Measurements from ENCODE around the gene MYOF.
"Not testable (repeated sequence)": the region's sequence is repeated elsewhere in the genome, so short reads cannot be mapped to it uniquely, and the experiment has no call there.

Gene MYOF

DNA sequence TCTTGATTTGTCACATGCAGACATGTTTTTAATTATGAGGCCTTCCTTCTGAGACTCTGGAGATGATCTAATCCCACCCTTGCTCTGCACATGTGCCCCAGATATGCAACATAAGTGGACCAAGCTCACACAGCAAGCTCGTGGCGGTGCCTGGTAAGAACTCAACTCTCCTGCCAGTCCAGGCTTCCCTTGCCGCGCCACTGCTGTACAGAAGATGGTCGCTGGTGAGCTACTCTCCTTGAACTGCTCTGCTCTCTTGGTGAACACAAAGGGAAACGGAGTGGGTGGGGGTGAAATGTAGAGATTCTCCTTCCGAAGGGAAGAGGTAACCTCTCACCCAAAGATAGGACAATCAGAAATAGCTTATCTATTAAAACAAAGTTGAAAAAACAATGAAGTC, 25.7 kb downstream of the MYOF start:
- DNase-seq: no peak

- DNase-seq: no peak
These were observed 27.4 kb downstream of the MYOF start for GRCh38 chr10:93454736-93455135.

- no peak for DNase-seq
These were observed 28.0 kb downstream of the MYOF start for GRCh38 chr10:93454146-93454545.

DNA sequence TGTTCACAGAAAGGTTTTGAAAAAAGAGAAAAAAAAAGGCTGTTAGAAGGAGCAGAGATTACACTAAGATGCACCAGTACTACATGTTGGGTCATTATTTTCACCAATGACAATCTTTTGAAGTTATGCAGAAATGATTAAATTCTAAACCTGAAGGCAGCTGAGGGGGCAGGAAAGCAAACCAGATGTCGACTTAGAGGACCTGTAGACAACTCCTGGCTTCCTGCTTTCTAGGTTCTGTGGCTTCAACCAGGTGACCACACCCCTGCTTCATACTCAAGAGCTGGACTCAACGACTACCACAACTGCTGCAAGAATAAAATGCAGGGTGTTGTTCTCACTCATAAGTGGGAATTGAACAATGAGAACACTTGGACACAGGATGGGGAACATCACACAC, 30.0 kb downstream of the MYOF start:
- no peak for DNase-seq

DNA sequence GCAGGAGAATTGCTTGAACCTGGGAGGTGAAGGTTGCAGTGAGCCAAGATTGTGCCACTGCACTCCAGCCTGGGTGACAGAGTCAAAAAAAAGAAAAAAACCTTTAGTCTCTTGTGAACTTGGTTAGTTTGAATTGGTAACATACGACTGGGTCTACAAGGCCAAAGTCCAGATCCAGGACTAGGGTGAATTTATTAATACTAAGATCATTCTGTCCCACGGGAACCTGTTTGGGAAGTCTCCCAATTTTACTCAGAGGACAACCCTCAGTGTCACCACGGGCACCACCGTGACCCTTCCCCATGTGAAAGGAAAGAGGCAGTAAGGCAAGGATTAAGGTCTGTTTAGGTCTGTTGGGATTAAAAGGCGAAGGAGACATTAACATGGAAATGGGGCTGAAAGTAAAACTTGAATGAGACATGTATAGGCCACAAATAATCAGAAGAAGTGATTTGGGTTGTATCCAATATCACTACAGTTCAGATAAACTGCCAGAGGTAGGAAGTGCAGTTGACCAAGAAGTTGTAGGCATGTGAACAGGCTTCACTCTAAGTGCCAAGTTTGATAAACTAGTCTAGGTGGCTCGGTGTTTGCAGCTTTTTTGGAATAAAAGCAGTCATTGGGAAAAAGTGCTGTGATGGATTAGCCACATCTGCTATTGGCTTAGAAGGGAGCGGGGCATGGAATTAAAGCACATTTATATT, 30.7 kb downstream of the MYOF start:
- no peak for DNase-seq

- DNase-seq: no peak
These were observed 34.2 kb downstream of the MYOF start for GRCh38 chr10:93447970-93448369.

DNA sequence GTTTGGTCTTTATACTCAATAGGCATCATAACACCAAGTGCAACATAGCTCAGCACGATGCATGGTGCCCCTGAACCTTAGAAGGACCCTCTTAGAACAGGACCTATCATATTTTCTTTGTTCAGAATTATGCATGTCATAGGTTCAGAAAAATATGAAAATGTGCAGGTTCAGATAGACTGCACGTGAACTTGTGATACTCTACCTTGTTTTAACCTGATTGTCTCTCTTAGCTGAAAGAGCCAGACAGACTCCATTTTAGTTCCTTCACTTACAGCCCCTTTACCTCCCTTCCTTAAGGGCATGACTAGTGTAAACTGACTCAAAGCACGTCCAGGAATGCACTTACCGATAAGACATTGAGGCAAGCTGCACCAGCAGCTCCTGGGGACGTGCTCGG, 35.1 kb downstream of the MYOF start:
- DNase-seq: no peak

- DNase-seq: no peak
These were observed 36.0 kb downstream of the MYOF start for GRCh38 chr10:93445978-93446720.

GRCh38 chr10:93445097-93445960, 36.8 kb downstream of the MYOF start:
- DNase-seq: no peak

GRCh38 chr10:93443481-93443880, 38.7 kb downstream of the MYOF start:
- DNase-seq: no peak

DNA sequence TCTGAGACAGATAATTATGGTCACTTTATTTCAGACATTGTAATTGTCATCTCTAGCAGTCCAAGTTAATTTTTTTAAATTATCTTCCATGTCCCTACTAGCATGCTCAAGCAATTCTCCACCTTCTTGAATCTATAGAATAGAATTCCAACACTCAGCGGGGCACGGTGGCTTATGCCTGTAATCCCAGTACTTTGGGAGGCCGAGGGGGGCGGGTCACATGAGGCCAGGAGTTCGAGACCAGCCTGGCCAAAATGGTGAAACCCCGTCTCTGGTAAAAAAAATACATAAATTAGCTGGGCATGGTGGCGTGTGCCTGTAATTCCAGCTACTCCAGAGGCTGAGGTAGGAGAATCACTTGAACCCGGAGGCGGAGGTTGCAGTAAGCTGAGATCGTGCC, 39.4 kb downstream of the MYOF start:
- DNase-seq: not testable (repeated sequence)

DNA sequence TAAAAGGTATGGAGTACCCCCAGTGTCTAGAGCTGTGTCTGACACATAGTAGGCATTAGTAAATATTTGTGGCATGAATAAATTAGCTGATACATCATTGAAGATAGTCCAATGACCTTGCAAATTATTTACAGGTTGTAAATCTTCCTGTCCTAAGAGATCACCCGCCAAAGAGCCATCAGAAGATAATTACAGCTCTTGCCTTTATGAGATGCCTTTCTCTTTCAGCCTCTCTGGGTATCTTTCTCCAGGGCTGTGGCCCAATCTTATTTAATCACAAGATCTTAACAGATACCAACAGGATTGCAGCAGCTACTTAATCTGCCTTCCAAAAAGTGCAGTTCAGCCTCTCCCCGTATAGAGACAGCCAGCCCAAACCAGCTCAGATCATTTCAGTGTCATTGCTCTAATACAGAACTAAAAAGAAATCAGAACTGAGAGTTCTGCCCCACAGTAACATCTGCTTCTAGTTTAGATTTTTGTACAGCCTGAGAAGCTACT, 41.5 kb downstream of the MYOF start:
- DNase-seq: no peak

- DNase-seq: no peak
These were observed 43.4 kb downstream of the MYOF start for GRCh38 chr10:93438613-93439253.

GRCh38 chr10:93437946-93438612, 44.1 kb downstream of the MYOF start:
- DNase-seq: no peak

DNA sequence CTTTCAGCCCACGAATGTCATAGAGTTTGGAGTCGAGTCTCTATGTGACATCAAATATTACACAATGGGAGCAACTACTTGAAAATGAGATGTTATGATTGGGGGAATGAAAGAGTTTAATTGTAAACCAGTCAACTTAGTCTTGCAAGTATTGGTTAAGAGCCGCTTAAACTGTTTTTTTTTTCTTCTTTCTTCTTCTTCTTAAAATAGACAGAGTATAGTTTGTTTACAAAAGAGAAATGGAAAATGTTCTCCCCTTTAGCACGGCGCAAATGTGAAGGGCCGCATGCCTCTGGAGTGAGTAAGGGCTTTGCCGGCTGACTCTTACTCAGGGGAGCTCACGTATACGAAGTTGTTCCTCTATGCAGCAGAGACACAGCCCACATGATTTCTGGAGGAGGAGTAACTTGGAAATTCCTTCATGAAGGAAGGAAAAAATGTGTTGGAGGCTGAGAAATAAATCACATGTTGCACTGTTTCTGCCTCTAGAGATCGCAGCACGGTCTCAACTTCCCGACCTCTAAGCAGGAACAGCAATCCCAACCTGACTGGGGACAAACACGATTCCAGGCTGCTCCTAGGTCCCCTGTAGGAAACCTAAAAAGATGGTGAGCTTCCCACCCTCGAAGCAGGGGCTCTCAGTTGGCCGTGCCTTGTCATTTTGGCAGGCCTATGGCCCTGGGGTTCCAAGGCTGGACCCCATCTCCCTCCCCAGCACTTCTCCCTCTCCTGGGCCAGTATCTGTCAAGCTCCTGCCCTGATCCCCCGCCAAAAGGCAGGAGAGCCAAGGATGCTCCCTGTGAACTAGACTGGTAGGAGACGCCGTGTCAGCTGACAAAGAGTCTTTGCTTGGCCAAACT, 44.8 kb downstream of the MYOF start:
- DNase-seq: no peak

DNA sequence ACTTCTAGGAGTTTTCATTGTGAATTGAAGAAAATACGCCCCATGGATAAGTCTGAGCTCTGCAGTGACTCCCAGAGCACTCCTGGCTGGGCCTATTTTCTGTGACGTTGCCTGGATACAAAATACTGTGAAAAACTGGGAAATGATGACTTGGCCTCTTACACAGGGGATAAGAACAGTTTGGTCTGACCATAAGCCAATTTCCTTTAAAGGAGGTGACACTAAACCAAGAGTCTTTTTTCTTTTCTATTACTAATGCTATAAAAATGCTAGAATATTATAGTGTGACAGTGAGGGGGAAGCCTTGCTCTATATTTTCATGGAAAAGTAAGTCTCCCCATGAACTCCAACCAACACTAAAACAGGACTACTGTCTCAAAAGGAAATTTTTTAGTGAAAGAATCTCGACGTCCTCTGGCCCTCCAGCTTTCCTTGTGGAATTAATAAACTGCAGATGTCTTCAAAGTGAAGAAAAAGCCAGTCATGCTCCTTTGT, 45.5 kb downstream of the MYOF start:
- no peak for DNase-seq

GRCh38 chr10:93435621-93436397, 46.3 kb downstream of the MYOF start:
- no peak for DNase-seq

DNA sequence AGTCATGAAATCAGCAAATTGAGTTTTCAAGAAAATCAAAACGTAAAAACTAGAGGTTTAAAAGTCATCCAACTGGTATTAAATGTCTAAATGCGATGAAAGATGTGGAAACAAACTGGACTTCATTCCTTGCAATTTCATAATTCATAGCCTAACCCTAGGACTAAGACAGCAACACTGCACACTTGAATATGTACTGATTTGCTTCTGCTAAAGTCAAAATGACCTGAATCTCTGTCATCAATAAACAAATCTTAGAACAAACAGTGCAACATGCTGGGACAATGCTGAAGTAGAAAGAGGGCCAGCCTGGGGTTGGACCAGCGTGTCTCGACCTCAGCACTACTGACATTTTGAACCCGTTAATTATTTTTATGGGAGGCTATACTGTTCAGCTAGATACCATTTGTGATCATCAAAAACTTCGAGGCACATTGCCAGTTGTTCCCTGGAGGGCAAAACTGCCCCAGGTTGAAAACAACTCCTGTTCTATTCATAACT, 47.1 kb downstream of the MYOF start:
- no peak for DNase-seq

DNA sequence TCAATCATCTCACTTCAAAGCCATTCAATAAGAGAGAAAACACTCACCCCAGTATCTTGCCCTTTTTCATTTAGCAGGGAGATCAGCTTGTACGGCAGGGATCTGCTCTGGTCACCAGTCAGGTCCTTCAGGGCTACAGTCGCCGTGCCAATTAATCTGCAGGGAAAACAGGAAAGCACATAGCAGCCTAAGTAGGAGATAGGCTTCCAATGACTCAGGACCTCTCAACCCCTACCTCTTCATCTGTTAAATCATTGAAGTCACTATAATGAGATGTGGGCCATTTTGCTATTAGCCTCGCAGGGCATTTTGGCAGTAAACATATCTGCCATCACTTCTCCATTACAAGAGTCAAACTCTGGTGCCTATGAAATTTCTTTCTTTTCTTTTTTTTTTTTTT, 50.8 kb downstream of the MYOF start:
- DNase-seq: no peak

DNA sequence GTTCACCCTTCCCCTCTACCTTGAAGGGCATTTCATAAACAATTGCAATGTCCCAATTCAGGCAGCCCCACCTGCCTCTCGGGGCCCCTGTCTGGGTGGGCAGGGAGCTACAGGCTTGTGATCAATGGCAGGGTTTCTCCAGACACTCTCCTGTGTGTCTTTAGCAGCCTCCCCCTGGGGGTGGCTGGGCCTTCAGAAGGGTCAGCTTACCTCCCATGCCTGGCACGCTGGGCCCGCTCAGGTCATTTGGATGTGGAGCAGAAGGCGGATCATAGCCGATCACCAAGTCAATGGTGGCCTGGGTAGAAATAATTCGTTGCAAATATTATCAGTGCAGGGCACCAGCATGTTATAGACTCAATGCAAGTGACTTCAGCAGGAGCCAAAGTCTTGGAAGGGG, 56.3 kb downstream of the MYOF start:
- DNase-seq: no peak
